Endothelial cell (in vitro differentiated cells): ENCODE data around the gene FIGLA. TPM values are rescaled to one million over a fixed set of nuclear protein-coding genes. Genes with fewer than 3 reads are reported as not detected.

Experiments
- DNase-seq: peaks from one replicate; pipeline ENCODE4 v3.0.0; 2021; ENCODE audit warnings: low spot score
- H3K27ac Mint-ChIP-seq: one replicate; pipeline ENCODE4 v1.8.0; 2021; ENCODE audit warnings: mixed read lengths, inconsistent platforms; ENCODE audit not compliant: unreplicated experiment
- H3K27me3 Mint-ChIP-seq: one replicate; pipeline ENCODE4 v1.8.0; 2021; ENCODE audit warnings: mild to moderate bottlenecking, moderate library complexity, mixed read lengths, inconsistent platforms; ENCODE audit not compliant: unreplicated experiment
- H3K36me3 Mint-ChIP-seq: one replicate; pipeline ENCODE4 v1.8.0; 2021; ENCODE audit warnings: mild to moderate bottlenecking, low read depth, mixed read lengths, inconsistent platforms; ENCODE audit not compliant: unreplicated experiment
- H3K4me1 Mint-ChIP-seq: one replicate; pipeline ENCODE4 v1.8.0; 2021; ENCODE audit warnings: mild to moderate bottlenecking, mixed read lengths, inconsistent platforms; ENCODE audit not compliant: unreplicated experiment
- H3K4me3 Mint-ChIP-seq: one replicate; pipeline ENCODE4 v1.8.0; 2021; ENCODE audit warnings: mild to moderate bottlenecking, mixed read lengths, inconsistent platforms; ENCODE audit not compliant: unreplicated experiment
- H3K9me3 Mint-ChIP-seq: one replicate; pipeline ENCODE4 v1.8.0; 2021; ENCODE audit warnings: mixed read lengths, inconsistent platforms; ENCODE audit not compliant: unreplicated experiment
- CTCF ChIP-seq: fragments of 200-600 bp; sonication (generic); IDR thresholded peaks from one replicate; pipeline ENCODE4 v1.5.0; 2021; ENCODE audit warnings: antibody characterized with exemption; ENCODE audit not compliant: unreplicated experiment
- total RNA-seq: library from RNA; stranded (reverse); fragmentation: NEBNext Ultra II Directional; extraction: Animal tissue kit (Norgen Biotek cat#: 25700); gene quantifications from one replicate; pipeline ENCODE4 v1.2.1, GENCODE V29; 2021; ENCODE audit not compliant: unreplicated experiment

FIGLA gene
- total RNA-seq, 1 donor from 2014 or later = not detected

- H3K4me3 Mint-ChIP-seq = no peak overlapping the region
- no peaks in the 10 kb centered on the region for H3K27me3 Mint-ChIP-seq
- no peak overlapping the region for H3K27ac Mint-ChIP-seq
- peaks cover 30% of the 10 kb centered on the region for H3K4me1 Mint-ChIP-seq
- no peak for TF ChIP-seq CTCF
- DNase-seq = no peak
- no peaks in the 10 kb centered on the region for H3K9me3 Mint-ChIP-seq
- no peaks in the 10 kb centered on the region for H3K36me3 Mint-ChIP-seq
Observed at GRCh38 chr2:70729647-70730046, 60.8 kb downstream of the FIGLA start.

- H3K4me3 Mint-ChIP-seq = no peak overlapping the region
- no peak overlapping the region for H3K27ac Mint-ChIP-seq
- no peaks in the 10 kb centered on the region for H3K36me3 Mint-ChIP-seq
- no peaks in the 10 kb centered on the region for H3K27me3 Mint-ChIP-seq
- no peak for TF ChIP-seq CTCF
- peaks cover 17% of the 10 kb centered on the region for H3K4me1 Mint-ChIP-seq
- no peaks in the 10 kb centered on the region for H3K9me3 Mint-ChIP-seq
- no peak for DNase-seq
Observed at GRCh38 chr2:70728128-70728527, 62.3 kb downstream of the FIGLA start.

Other genes starting within 250 kb of the FIGLA start
- 4.7 TPM for gene TGFA, start 236.8 kb downstream of the FIGLA start, total RNA-seq
- gene ADD2, start 22.4 kb downstream of the FIGLA start, total RNA-seq = 54.0 TPM
- 0.23 TPM for gene CLEC4F, start 30.0 kb upstream of the FIGLA start, total RNA-seq
- gene CD207, start 45.2 kb upstream of the FIGLA start, total RNA-seq = 0.74 TPM
- gene VAX2, start 109.9 kb upstream of the FIGLA start, total RNA-seq = 2.2 TPM
- not detected for gene ATP6V1B1, start 145.3 kb upstream of the FIGLA start, total RNA-seq
- 0.56 TPM for gene ANKRD53, start 188.0 kb upstream of the FIGLA start, total RNA-seq
- 37.1 TPM for gene TEX261, start 204.2 kb upstream of the FIGLA start, total RNA-seq